Measurements from ENCODE around the gene ECHDC1.

ECHDC1 gene

GRCh38 chr6:127343809-127344659, 625 bp upstream of the ECHDC1 start:
- Histone ChIP-seq H3K4me3 (replicated peaks; ENCODE audit: low read depth, low read length) (peak overlapping the region; percentile 91), H3K36me3 (ENCODE audit: control insufficient read depth, insufficient read depth, low read length) (no peaks in the 10 kb centered on the region), H3K27me3 (replicated peaks; ENCODE audit: control insufficient read depth, insufficient read depth, low read length) (no peaks in the 10 kb centered on the region)
- no peak for DNase-seq (ENCODE audit: extremely low read depth, insufficient read length)
- TF ChIP-seq, protein P1, sequence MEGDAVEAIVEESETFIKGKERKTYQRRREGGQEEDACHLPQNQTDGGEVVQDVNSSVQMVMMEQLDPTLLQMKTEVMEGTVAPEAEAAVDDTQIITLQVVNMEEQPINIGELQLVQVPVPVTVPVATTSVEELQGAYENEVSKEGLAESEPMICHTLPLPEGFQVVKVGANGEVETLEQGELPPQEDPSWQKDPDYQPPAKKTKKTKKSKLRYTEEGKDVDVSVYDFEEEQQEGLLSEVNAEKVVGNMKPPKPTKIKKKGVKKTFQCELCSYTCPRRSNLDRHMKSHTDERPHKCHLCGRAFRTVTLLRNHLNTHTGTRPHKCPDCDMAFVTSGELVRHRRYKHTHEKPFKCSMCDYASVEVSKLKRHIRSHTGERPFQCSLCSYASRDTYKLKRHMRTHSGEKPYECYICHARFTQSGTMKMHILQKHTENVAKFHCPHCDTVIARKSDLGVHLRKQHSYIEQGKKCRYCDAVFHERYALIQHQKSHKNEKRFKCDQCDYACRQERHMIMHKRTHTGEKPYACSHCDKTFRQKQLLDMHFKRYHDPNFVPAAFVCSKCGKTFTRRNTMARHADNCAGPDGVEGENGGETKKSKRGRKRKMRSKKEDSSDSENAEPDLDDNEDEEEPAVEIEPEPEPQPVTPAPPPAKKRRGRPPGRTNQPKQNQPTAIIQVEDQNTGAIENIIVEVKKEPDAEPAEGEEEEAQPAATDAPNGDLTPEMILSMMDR (IDR thresholded peaks at IDR 0.05; ENCODE audit: insufficient read depth, low read length, poor library complexity, severe bottlenecking), result no peak

DNA sequence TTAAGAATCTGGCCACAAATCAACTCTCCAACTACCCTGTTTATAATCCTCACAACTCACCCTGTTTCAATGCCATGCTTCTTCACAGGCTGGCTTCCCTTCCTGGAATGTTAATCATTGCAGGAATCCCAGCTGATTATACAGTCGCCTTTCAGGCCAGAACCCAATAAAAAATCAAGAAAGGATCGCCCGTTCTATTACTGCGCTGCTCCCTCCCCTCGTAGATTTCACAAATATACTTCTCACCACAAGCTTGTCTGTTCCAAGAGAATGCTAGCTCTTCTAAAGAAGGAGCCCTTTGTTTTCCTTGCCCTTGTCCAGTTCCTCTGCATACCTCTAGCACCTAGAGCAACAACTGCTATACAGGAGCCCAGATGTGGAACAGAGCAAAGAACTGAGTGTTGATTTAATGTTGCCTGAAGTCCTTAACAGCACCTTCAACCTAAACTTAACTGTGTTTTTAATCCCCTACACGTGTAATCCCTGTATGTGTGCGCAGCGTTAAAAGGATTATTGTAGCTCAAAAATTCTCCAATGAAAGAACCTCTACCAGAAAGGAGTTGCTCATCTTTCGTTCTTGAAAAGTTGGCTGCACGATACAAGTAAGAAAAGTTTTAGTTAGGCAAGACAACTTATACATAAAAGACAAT, 988 bp downstream of the ECHDC1 start:
- Histone ChIP-seq H3K4me3 (replicated peaks; ENCODE audit: low read depth, low read length) (peak overlapping the region; percentile 91), H3K27me3 (replicated peaks; ENCODE audit: control insufficient read depth, insufficient read depth, low read length) (no peaks in the 10 kb centered on the region), H3K36me3 (ENCODE audit: control insufficient read depth, insufficient read depth, low read length) (no peaks in the 10 kb centered on the region)
- TF ChIP-seq, protein P1 (IDR thresholded peaks at IDR 0.05; ENCODE audit: insufficient read depth, low read length, poor library complexity, severe bottlenecking), result no peak
- DNase-seq (ENCODE audit: extremely low read depth, insufficient read length), result no peak

DNA sequence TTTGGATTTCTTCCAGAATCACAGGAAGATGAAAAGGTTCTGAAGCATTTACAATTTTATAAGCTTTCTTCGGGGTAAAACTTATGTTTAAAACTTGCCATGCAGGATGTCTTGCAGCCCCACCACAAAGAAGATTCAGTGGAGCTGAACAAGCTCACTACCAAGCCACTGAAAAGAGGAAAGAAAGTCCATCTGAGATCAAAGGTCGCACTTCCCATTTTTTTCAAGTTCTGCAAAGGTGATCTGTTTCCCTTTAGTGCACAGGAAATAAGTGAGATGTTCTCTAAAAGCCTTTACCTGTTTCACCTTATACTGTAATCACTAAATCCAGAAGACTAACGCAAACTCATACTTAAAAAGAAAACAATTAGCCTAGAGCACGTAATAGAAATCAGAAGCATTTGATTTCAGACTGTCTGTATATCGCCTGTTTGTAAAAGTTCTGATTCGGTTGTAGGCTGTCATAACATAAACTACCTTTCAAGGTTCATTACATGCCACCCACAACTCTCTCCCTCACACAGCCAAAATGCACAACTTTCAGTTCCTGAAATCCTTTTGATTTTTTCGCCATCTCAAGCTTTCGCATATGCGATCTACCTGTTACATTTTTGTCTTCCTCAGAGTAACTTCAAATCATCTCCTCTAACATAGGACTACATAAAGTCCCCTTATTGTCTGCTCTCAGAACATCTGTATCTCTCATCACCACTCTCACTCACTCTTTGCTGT, 1.8 kb downstream of the ECHDC1 start:
- Histone ChIP-seq H3K36me3 (ENCODE audit: control insufficient read depth, insufficient read depth, low read length) (no peaks in the 10 kb centered on the region), H3K4me3 (replicated peaks; ENCODE audit: low read depth, low read length) (peak overlapping the region; percentile 91), H3K27me3 (replicated peaks; ENCODE audit: control insufficient read depth, insufficient read depth, low read length) (no peaks in the 10 kb centered on the region)
- TF ChIP-seq, protein P1 (IDR thresholded peaks at IDR 0.05; ENCODE audit: insufficient read depth, low read length, poor library complexity, severe bottlenecking), result no peak
- DNase-seq (ENCODE audit: extremely low read depth, insufficient read length), result peak; percentile 36

DNA sequence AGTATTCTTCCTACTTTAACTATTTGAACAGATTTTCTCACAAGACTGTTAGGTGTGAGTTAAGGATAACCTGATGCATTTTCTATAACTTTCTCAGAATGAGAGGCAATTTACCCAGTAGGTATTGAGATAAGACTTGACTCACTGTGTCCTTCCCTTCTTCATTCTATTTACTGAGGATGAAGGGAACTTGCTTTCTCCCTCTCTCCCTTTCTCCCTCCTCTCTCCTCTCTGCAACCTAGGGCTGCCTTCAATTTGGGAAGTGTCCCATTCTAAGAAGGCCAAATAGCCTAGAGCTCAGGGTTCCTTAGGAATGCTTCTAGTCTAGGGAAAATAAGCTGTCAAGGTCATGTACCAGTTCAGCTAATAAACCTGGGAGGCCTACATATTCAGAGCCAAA, 3.2 kb downstream of the ECHDC1 start:
- Histone ChIP-seq H3K27me3 (replicated peaks; ENCODE audit: control insufficient read depth, insufficient read depth, low read length) (no peaks in the 10 kb centered on the region), H3K36me3 (ENCODE audit: control insufficient read depth, insufficient read depth, low read length) (no peaks in the 10 kb centered on the region), H3K4me3 (replicated peaks; ENCODE audit: low read depth, low read length) (no peak overlapping the region)
- TF ChIP-seq, protein P1 (IDR thresholded peaks at IDR 0.05; ENCODE audit: insufficient read depth, low read length, poor library complexity, severe bottlenecking), result no peak
- no peak for DNase-seq (ENCODE audit: extremely low read depth, insufficient read length)

DNA sequence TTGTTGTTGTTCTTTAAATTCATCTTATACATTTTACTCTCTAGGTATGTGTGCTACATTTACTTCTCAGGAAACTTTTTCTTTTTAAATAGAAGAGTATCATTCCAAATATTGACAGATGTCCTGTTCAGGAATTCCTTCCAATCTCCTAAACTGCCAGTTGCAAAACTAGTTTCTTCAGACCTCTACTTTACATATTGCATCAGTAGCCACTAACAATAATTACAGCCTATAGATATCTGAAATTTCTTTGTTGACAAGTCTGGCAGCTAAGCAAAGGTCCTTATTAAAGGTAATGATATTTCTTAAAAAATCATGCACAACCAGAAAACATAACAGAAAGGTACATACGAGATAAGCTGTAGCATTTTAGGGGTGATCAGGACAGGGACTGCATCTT, 4.5 kb downstream of the ECHDC1 start:
- no peak for DNase-seq (ENCODE audit: extremely low read depth, insufficient read length)
- Histone ChIP-seq H3K4me3 (replicated peaks; ENCODE audit: low read depth, low read length) (no peak overlapping the region), H3K27me3 (replicated peaks; ENCODE audit: control insufficient read depth, insufficient read depth, low read length) (no peaks in the 10 kb centered on the region), H3K36me3 (ENCODE audit: control insufficient read depth, insufficient read depth, low read length) (no peaks in the 10 kb centered on the region)
- TF ChIP-seq, protein P1 (IDR thresholded peaks at IDR 0.05; ENCODE audit: insufficient read depth, low read length, poor library complexity, severe bottlenecking), result no peak
